ENCODE measurements around the gene SEMA3F. TPM values are rescaled to one million over a fixed set of nuclear protein-coding genes. Genes with fewer than 3 reads are reported as not detected.

SEMA3F gene
- total and polyA plus RNA-seq, 10 of the 15 experiments (the other 5 are each of a cell fraction or from before 2014, with no cell fraction given): 0.08 to 0.28 (median 0.12) TPM; not detected in 6

DNA sequence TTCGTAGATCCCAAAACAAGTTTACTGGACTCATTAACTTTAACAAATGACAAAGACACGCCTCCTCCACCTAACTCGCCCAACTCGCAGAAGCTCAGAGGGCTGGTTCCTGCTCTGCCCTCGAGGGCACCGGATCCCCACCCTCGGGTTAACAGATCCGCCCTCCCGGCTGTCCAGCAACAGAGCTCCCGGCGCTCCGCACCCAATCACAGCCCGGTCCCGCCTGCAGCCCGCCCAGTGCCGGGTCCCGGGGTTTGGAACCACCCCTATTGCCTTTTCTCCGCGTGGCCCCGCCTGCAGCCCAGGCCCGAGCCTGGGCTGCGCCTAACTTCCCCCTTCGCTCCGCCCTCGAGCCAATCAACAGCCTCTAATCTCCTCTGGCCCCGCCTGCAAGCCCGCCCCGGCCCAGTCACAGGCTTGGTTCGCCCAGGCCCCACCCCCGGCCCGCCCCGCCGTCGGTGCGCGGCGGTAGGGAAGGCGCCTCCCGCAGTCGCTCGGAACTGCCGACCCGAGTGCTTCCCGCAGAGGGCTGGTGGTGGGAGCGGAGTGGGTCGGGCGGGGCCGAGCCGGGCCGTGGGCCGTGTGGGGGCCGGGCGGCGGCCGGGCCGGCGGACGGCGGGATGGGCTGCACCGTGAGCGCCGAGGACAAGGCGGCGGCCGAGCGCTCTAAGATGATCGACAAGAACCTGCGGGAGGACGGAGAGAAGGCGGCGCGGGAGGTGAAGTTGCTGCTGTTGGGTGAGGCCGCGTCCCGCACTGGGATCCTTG is 80.8 kb downstream of the SEMA3F start, which contains the start of gene GNAI2 (continued):
- TF ChIP-seq REST (IDR thresholded peaks at IDR 0.05; ENCODE audit: low read depth, low read length): 0 out of 2 replicates have a peak, but pooled peaks have one; percentile 29
- peak; percentile 35; the same call in 1 of the 2 replicates for TF ChIP-seq GATAD2B (conservative IDR thresholded peaks at IDR 0.05; ENCODE audit: low read depth)
- TF ChIP-seq ZNF24 (IDR thresholded peaks at IDR 0.05): no peak
- TF ChIP-seq SIX5 (IDR thresholded peaks at IDR 0.05; ENCODE audit: low read depth, low read length, severe bottlenecking): no peak
- TF ChIP-seq, protein P1, sequence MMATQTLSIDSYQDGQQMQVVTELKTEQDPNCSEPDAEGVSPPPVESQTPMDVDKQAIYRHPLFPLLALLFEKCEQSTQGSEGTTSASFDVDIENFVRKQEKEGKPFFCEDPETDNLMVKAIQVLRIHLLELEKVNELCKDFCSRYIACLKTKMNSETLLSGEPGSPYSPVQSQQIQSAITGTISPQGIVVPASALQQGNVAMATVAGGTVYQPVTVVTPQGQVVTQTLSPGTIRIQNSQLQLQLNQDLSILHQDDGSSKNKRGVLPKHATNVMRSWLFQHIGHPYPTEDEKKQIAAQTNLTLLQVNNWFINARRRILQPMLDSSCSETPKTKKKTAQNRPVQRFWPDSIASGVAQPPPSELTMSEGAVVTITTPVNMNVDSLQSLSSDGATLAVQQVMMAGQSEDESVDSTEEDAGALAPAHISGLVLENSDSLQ (IDR thresholded peaks at IDR 0.05): peak; percentile 88
- TF ChIP-seq CHD4 (IDR thresholded peaks at IDR 0.05): no peak
- TF ChIP-seq, protein P2, sequence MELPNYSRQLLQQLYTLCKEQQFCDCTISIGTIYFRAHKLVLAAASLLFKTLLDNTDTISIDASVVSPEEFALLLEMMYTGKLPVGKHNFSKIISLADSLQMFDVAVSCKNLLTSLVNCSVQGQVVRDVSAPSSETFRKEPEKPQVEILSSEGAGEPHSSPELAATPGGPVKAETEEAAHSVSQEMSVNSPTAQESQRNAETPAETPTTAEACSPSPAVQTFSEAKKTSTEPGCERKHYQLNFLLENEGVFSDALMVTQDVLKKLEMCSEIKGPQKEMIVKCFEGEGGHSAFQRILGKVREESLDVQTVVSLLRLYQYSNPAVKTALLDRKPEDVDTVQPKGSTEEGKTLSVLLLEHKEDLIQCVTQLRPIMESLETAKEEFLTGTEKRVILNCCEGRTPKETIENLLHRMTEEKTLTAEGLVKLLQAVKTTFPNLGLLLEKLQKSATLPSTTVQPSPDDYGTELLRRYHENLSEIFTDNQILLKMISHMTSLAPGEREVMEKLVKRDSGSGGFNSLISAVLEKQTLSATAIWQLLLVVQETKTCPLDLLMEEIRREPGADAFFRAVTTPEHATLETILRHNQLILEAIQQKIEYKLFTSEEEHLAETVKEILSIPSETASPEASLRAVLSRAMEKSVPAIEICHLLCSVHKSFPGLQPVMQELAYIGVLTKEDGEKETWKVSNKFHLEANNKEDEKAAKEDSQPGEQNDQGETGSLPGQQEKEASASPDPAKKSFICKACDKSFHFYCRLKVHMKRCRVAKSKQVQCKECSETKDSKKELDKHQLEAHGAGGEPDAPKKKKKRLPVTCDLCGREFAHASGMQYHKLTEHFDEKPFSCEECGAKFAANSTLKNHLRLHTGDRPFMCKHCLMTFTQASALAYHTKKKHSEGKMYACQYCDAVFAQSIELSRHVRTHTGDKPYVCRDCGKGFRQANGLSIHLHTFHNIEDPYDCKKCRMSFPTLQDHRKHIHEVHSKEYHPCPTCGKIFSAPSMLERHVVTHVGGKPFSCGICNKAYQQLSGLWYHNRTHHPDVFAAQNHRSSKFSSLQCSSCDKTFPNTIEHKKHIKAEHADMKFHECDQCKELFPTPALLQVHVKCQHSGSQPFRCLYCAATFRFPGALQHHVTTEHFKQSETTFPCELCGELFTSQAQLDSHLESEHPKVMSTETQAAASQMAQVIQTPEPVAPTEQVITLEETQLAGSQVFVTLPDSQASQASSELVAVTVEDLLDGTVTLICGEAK (IDR thresholded peaks at IDR 0.05; ENCODE audit: borderline replicate concordance): peak; percentile 50; the same call in 1 of the 2 replicates
- no peak for TF ChIP-seq KDM1A (IDR thresholded peaks at IDR 0.05; ENCODE audit: borderline replicate concordance)
- TF ChIP-seq HSF1 (IDR thresholded peaks at IDR 0.05; ENCODE audit: low read depth, low read length): no peak
- TF ChIP-seq USF2 (IDR thresholded peaks at IDR 0.05; ENCODE audit: borderline replicate concordance, low read depth, low read length): no peak
- no peak for TF ChIP-seq ZZZ3 (IDR thresholded peaks at IDR 0.05; ENCODE audit: control insufficient read depth, insufficient read length, low read depth)
- TF ChIP-seq RELB (IDR thresholded peaks at IDR 0.05; ENCODE audit: low read depth): no peak; the same call in 1 of the 2 replicates
- TF ChIP-seq RBBP5 (conservative IDR thresholded peaks at IDR 0.05): no peak
- no peak for TF ChIP-seq CHD1 (IDR thresholded peaks at IDR 0.05; ENCODE audit: low read depth, low read length)
- peak; percentile 50 for TF ChIP-seq IKZF1 (conservative IDR thresholded peaks at IDR 0.05)
- no peak for TF ChIP-seq NR2C2 (IDR thresholded peaks at IDR 0.05; ENCODE audit: borderline replicate concordance, control insufficient read depth, insufficient read length, low read depth)
